Measurements from ENCODE around the gene THAP10. TPM values are rescaled to one million over a fixed set of nuclear protein-coding genes. Genes with fewer than 3 reads are reported as not detected.
A peak's percentile ranks its signal among the peaks of the same experiment; 100 is the strongest.
"Not testable (repeated sequence)": the region's sequence is repeated elsewhere in the genome, so short reads cannot be mapped to it uniquely, and the experiment has no call there.

THAP10 gene
- total RNA-seq, 1 experiment from 2014 or later: not detected

GRCh38 chr15:70859322-70859908 lies 32.8 kb downstream of the THAP10 start:
- H3K27me3 ChIP-seq (ENCODE audit: low read length): no peaks in the 10 kb centered on the region
- no peak for DNase-seq
- H2AFZ ChIP-seq (ENCODE audit: low read length): no peak overlapping the region
- H3K4me3 ChIP-seq (ENCODE audit: low read length): no peak overlapping the region
- no peaks in the 10 kb centered on the region for H3K9me2 ChIP-seq (replicated peaks; ENCODE audit: insufficient read depth, low read length)
- no peaks in the 10 kb centered on the region for H3K79me2 ChIP-seq (ENCODE audit: low read length)
- H3K4me2 ChIP-seq (ENCODE audit: low read depth, low read length, poor library complexity, severe bottlenecking): no peak overlapping the region
- no peaks in the 10 kb centered on the region for H4K20me1 ChIP-seq (ENCODE audit: insufficient read depth, low read depth, low read length)
- H3K9me3 ChIP-seq (ENCODE audit: low read length): no peaks in the 10 kb centered on the region
- H3K27ac ChIP-seq (ENCODE audit: low read length): no peak overlapping the region
- H3K9ac ChIP-seq (ENCODE audit: low read length): no peak overlapping the region
- peaks cover 2% of the 10 kb centered on the region; the same call in 1 of the 2 replicates for H3K4me1 ChIP-seq (ENCODE audit: low read length)
- no peaks in the 10 kb centered on the region for H3K36me3 ChIP-seq (ENCODE audit: insufficient read depth, low read length)

DNA sequence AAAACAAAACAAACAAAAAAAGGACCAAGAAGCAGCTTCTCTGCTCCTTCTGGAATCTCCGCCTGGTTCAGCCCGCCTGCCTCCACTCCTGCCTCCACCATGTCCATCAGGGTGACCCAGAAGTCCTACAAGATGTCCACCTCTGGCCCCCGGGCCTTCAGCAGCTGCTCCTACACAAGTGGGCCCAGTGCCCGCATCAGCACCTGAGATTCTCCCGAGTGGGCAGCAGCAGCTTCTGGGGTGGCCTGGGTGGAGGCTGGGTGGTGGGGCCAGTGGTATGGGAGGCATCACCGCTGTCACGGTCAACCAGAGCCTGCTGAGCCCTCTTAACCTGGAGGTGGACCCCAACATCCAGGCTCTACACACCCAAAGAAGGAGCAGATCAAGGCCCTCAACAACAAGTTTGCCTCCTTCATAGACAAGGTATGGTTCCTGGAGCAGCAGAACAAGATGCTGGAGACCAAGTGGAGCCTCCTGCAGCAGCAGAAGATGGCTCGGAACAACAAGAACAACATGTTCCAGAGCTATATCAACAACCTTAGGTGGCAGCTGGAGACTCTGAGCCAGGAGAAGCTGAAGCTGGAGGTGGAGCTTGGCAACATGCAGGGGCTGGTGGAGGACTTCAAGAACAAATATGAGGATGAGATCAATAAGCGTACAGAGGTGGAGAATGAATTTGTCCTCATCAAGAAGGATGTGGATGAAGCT lies 33.5 kb downstream of the THAP10 start:
- H3K4me1 ChIP-seq (ENCODE audit: low read length); H3K79me2 ChIP-seq (ENCODE audit: low read length); H3K9me2 ChIP-seq (replicated peaks; ENCODE audit: insufficient read depth, low read length); H3K36me3 ChIP-seq (ENCODE audit: insufficient read depth, low read length); H3K4me3 ChIP-seq (ENCODE audit: low read length); H4K20me1 ChIP-seq (ENCODE audit: insufficient read depth, low read depth, low read length); H2AFZ ChIP-seq (ENCODE audit: low read length); H3K9ac ChIP-seq (ENCODE audit: low read length); H3K27me3 ChIP-seq (ENCODE audit: low read length); H3K27ac ChIP-seq (ENCODE audit: low read length); H3K4me2 ChIP-seq (ENCODE audit: low read depth, low read length, poor library complexity, severe bottlenecking); DNase-seq; H3K9me3 ChIP-seq (ENCODE audit: low read length): not testable (repeated sequence)

DNA sequence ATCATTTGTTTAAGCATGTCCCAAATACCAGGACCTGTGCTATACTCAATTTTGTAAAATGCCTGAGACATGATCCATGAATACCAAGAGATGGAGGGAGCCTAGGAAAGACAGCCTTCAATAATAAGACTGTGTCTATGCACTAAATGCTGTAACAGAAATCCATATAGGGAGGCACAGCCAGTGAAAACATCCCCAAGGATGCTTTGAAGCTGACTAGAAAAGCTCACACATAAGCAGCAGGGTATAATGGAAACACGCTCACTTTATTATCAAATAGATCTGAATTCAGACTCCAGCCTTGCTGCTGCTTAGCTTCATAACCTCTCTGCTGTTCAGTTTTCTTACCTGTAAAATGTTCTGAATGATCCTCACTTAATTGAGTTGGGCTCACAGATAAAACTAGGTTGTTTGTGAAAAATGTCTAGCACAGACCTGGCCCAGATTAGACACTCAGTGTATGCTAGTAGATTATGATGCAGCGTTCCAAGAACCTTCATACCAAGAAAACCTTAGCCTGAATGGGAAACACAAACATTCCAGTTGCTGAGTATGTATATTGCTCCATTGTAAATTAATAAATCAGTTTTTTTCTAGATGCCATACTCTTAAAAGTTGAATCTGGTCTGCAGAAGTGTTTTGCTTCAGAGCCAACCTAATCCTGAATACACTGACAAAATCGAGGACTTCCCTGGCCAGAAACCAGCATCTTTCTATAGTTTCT lies 34.5 kb downstream of the THAP10 start:
- no peak overlapping the region for H3K4me2 ChIP-seq (ENCODE audit: low read depth, low read length, poor library complexity, severe bottlenecking)
- H3K9me2 ChIP-seq (replicated peaks; ENCODE audit: insufficient read depth, low read length): no peaks in the 10 kb centered on the region
- DNase-seq: no peak
- H4K20me1 ChIP-seq (ENCODE audit: insufficient read depth, low read depth, low read length): no peaks in the 10 kb centered on the region
- H3K27ac ChIP-seq (ENCODE audit: low read length): no peak overlapping the region
- H3K4me3 ChIP-seq (ENCODE audit: low read length): no peak overlapping the region
- peaks cover 2% of the 10 kb centered on the region; the same call in 1 of the 2 replicates for H3K4me1 ChIP-seq (ENCODE audit: low read length)
- no peak overlapping the region for H2AFZ ChIP-seq (ENCODE audit: low read length)
- no peaks in the 10 kb centered on the region for H3K79me2 ChIP-seq (ENCODE audit: low read length)
- no peaks in the 10 kb centered on the region for H3K9me3 ChIP-seq (ENCODE audit: low read length)
- H3K36me3 ChIP-seq (ENCODE audit: insufficient read depth, low read length): no peaks in the 10 kb centered on the region
- no peak overlapping the region for H3K9ac ChIP-seq (ENCODE audit: low read length)
- H3K27me3 ChIP-seq (ENCODE audit: low read length): no peaks in the 10 kb centered on the region

- peaks cover 2% of the 10 kb centered on the region; the same call in 1 of the 2 replicates for H3K4me1 ChIP-seq (ENCODE audit: low read length)
- H3K9me2 ChIP-seq (replicated peaks; ENCODE audit: insufficient read depth, low read length): no peaks in the 10 kb centered on the region
- H3K9ac ChIP-seq (ENCODE audit: low read length): no peak overlapping the region
- no peaks in the 10 kb centered on the region for H3K36me3 ChIP-seq (ENCODE audit: insufficient read depth, low read length)
- H3K27ac ChIP-seq (ENCODE audit: low read length): no peak overlapping the region
- H3K27me3 ChIP-seq (ENCODE audit: low read length): no peaks in the 10 kb centered on the region
- no peak overlapping the region for H3K4me2 ChIP-seq (ENCODE audit: low read depth, low read length, poor library complexity, severe bottlenecking)
- H3K9me3 ChIP-seq (ENCODE audit: low read length): no peaks in the 10 kb centered on the region
- no peaks in the 10 kb centered on the region for H3K79me2 ChIP-seq (ENCODE audit: low read length)
- DNase-seq: no peak
- no peaks in the 10 kb centered on the region for H4K20me1 ChIP-seq (ENCODE audit: insufficient read depth, low read depth, low read length)
- H3K4me3 ChIP-seq (ENCODE audit: low read length): no peak overlapping the region
- no peak overlapping the region for H2AFZ ChIP-seq (ENCODE audit: low read length)
Observed at GRCh38 chr15:70856884-70857561, 35.2 kb downstream of the THAP10 start.

GRCh38 chr15:70856177-70856883 lies 35.9 kb downstream of the THAP10 start:
- H3K4me1 ChIP-seq (ENCODE audit: low read length): peaks cover 2% of the 10 kb centered on the region; the same call in 1 of the 2 replicates
- no peaks in the 10 kb centered on the region for H3K9me2 ChIP-seq (replicated peaks; ENCODE audit: insufficient read depth, low read length)
- H3K9me3 ChIP-seq (ENCODE audit: low read length): no peaks in the 10 kb centered on the region
- no peak overlapping the region for H3K9ac ChIP-seq (ENCODE audit: low read length)
- DNase-seq: no peak
- no peak overlapping the region for H3K4me3 ChIP-seq (ENCODE audit: low read length)
- H3K27me3 ChIP-seq (ENCODE audit: low read length): no peaks in the 10 kb centered on the region
- H3K79me2 ChIP-seq (ENCODE audit: low read length): no peaks in the 10 kb centered on the region
- no peaks in the 10 kb centered on the region for H3K36me3 ChIP-seq (ENCODE audit: insufficient read depth, low read length)
- no peaks in the 10 kb centered on the region for H4K20me1 ChIP-seq (ENCODE audit: insufficient read depth, low read depth, low read length)
- no peak overlapping the region for H3K4me2 ChIP-seq (ENCODE audit: low read depth, low read length, poor library complexity, severe bottlenecking)
- no peak overlapping the region for H3K27ac ChIP-seq (ENCODE audit: low read length)
- no peak overlapping the region for H2AFZ ChIP-seq (ENCODE audit: low read length)

GRCh38 chr15:70855764-70856163 lies 36.5 kb downstream of the THAP10 start:
- Histone ChIP-seq H4K20me1 (ENCODE audit: insufficient read depth, low read depth, low read length) (no peaks in the 10 kb centered on the region), H3K4me3 (ENCODE audit: low read length) (no peak overlapping the region), H2AFZ (ENCODE audit: low read length) (no peak overlapping the region), H3K27me3 (ENCODE audit: low read length) (no peaks in the 10 kb centered on the region), H3K9me2 (replicated peaks; ENCODE audit: insufficient read depth, low read length) (no peaks in the 10 kb centered on the region), H3K9ac (ENCODE audit: low read length) (no peak overlapping the region), H3K36me3 (ENCODE audit: insufficient read depth, low read length) (no peaks in the 10 kb centered on the region), H3K4me2 (ENCODE audit: low read depth, low read length, poor library complexity, severe bottlenecking) (no peak overlapping the region), H3K9me3 (ENCODE audit: low read length) (no peaks in the 10 kb centered on the region), H3K4me1 (ENCODE audit: low read length) (peaks cover 2% of the 10 kb centered on the region; the same call in 1 of the 2 replicates), H3K79me2 (ENCODE audit: low read length) (no peaks in the 10 kb centered on the region), H3K27ac (ENCODE audit: low read length) (no peak overlapping the region)
- peak; percentile 42 for DNase-seq

DNA sequence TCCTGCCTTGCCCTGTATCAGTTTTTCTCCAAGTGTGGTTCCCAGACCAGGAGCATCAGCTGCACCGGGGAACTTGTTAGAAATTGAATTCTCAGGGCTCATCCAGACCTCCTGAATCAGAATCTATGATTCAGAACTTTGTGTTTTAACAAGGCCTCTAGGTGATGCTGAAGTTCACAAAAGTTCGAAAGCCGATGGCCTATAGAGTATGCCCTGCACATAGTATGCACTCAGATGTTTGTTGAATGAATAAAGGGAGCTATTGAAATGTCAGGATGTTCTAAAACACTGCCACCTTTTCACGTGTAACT lies 37.6 kb downstream of the THAP10 start:
- no peaks in the 10 kb centered on the region for H3K36me3 ChIP-seq (ENCODE audit: insufficient read depth, low read length)
- peaks cover 2% of the 10 kb centered on the region; the same call in 1 of the 2 replicates for H3K4me1 ChIP-seq (ENCODE audit: low read length)
- no peak overlapping the region for H3K27ac ChIP-seq (ENCODE audit: low read length)
- no peak overlapping the region for H3K4me3 ChIP-seq (ENCODE audit: low read length)
- no peak overlapping the region for H3K9ac ChIP-seq (ENCODE audit: low read length)
- no peaks in the 10 kb centered on the region for H3K27me3 ChIP-seq (ENCODE audit: low read length)
- no peak overlapping the region for H3K4me2 ChIP-seq (ENCODE audit: low read depth, low read length, poor library complexity, severe bottlenecking)
- no peaks in the 10 kb centered on the region for H4K20me1 ChIP-seq (ENCODE audit: insufficient read depth, low read depth, low read length)
- no peaks in the 10 kb centered on the region for H3K79me2 ChIP-seq (ENCODE audit: low read length)
- H3K9me2 ChIP-seq (replicated peaks; ENCODE audit: insufficient read depth, low read length): no peaks in the 10 kb centered on the region
- H2AFZ ChIP-seq (ENCODE audit: low read length): no peak overlapping the region
- DNase-seq: no peak
- no peaks in the 10 kb centered on the region for H3K9me3 ChIP-seq (ENCODE audit: low read length)

Data from Karpas-422 (cell line).